ENCODE results near the gene ANO7.

GRCh38 chr2:241153616-241154015, 34.9 kb upstream of the ANO7 start:
- TF ChIP-seq SIN3A (IDR thresholded peaks at IDR 0.05; ENCODE audit: borderline replicate concordance, insufficient read depth, low read length), result no peak
- no peak for TF ChIP-seq POLR2AphosphoS5 (IDR thresholded peaks at IDR 0.05; ENCODE audit: low read depth, low read length)
- TF ChIP-seq, protein P1, sequence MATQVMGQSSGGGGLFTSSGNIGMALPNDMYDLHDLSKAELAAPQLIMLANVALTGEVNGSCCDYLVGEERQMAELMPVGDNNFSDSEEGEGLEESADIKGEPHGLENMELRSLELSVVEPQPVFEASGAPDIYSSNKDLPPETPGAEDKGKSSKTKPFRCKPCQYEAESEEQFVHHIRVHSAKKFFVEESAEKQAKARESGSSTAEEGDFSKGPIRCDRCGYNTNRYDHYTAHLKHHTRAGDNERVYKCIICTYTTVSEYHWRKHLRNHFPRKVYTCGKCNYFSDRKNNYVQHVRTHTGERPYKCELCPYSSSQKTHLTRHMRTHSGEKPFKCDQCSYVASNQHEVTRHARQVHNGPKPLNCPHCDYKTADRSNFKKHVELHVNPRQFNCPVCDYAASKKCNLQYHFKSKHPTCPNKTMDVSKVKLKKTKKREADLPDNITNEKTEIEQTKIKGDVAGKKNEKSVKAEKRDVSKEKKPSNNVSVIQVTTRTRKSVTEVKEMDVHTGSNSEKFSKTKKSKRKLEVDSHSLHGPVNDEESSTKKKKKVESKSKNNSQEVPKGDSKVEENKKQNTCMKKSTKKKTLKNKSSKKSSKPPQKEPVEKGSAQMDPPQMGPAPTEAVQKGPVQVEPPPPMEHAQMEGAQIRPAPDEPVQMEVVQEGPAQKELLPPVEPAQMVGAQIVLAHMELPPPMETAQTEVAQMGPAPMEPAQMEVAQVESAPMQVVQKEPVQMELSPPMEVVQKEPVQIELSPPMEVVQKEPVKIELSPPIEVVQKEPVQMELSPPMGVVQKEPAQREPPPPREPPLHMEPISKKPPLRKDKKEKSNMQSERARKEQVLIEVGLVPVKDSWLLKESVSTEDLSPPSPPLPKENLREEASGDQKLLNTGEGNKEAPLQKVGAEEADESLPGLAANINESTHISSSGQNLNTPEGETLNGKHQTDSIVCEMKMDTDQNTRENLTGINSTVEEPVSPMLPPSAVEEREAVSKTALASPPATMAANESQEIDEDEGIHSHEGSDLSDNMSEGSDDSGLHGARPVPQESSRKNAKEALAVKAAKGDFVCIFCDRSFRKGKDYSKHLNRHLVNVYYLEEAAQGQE (IDR thresholded peaks at IDR 0.05; ENCODE audit: insufficient read depth in 1 of 2, low read depth in 2 of 2, low read length in 2 of 2), result no peak
